Gastrocnemius medialis (tissue), 4 donors: ENCODE results near the gene MAML2. TPM values are rescaled to one million over a fixed set of nuclear protein-coding genes. Genes with fewer than 3 reads are reported as not detected.
A peak's percentile ranks its signal among the peaks of the same experiment; 100 is the strongest.

Source experiments
- ATAC-seq, 2 donors: fragments of 150-250 bp; one replicate each; pipeline ENCODE4 v1.9.1; 2016
- DNase-seq, 2 donors: peaks; one replicate each; pipeline ENCODE4 v3.0.0-alpha.2; 2019
- H3K27ac ChIP-seq, 4 donors: fragments of 200-600 bp; sonication (generic); 1 replicate in 1 of 4; 2 replicates in 3 of 4; pipeline ENCODE4 v1.5.1; 2016 to 2018; ENCODE audit warnings: mild to moderate bottlenecking in 2 of 4, moderate library complexity in 1 of 4
- H3K27me3 ChIP-seq, 3 donors: fragments of 200-600 bp; sonication (generic) in 2 of 3; 1 replicate in 1 of 3; 2 replicates in 2 of 3; pipeline versions ENCODE4 v1.5.1 to v1.6.0; 2016 to 2019; ENCODE audit warnings: mild to moderate bottlenecking in 1 of 3, moderate library complexity in 1 of 3
- H3K36me3 ChIP-seq, 2 donors: fragments of 200-600 bp; sonication (generic) in 1 of 2; one replicate each; pipeline ENCODE4 v1.5.1; 2017 to 2018
- H3K4me1 ChIP-seq, 2 donors: fragments of 200-600 bp; sonication (generic) in 1 of 2; one replicate each; pipeline ENCODE4 v1.5.1; 2016 to 2017; ENCODE audit warnings: mild to moderate bottlenecking in 2 of 2
- H3K4me3 ChIP-seq, 4 donors: fragments of 200-600 bp; sonication (generic) in 3 of 4; 1 replicate in 1 of 4; 2 replicates in 3 of 4; pipeline ENCODE4 v1.5.1; 2016 to 2019; ENCODE audit warnings: mild to moderate bottlenecking in 2 of 4
- H3K9me3 ChIP-seq, 3 donors: fragments of 200-600 bp; sonication (generic) in 2 of 3; 1 replicate in 1 of 3; 2 replicates in 2 of 3; pipeline ENCODE4 v1.5.1; 2016 to 2019
- CTCF ChIP-seq, 5 experiments: fragments of 450-650 bp in 3 of 5; fragments of 200-600 bp in 2 of 5; sonication (generic) in 2 of 5; IDR thresholded peaks in 4 of 5; conservative IDR thresholded peaks in 1 of 5; 1 replicate in 4 of 5; 2 replicates in 1 of 5; pipeline ENCODE4 v1.5.1; 2016 to 2019; ENCODE audit warnings: antibody characterized with exemption in 5 of 5, mild to moderate bottlenecking in 3 of 5, moderate library complexity in 3 of 5
- POLR2A ChIP-seq, 2 donors: fragments of 450-650 bp; IDR thresholded peaks; one replicate each; pipeline ENCODE4 v1.6.1; 2017; ENCODE audit warnings: antibody characterized with exemption in 2 of 2, mild to moderate bottlenecking in 2 of 2, moderate library complexity in 2 of 2
- in situ Hi-C, 4 donors: fragments of 200-750 bp; cut with MboI; loops; one replicate each; pipeline versions ENCODE4 v1.15.0 to v1.8.0; 2017; ENCODE audit warnings: low sequenced_read_pairs in 4 of 4
- intact Hi-C: fragments of 100-400 bp; cut with DNase I; formaldehyde crosslinking; loops from one replicate; pipeline ENCODE4 v1.15.1; 2023; ENCODE audit warnings: low total_unique reads
- total RNA-seq, 4 donors: library from RNA; depleted of rRNA; stranded (reverse); fragments of >200 nt; gene quantifications; one replicate each; pipeline versions ENCODE4 v1.1.0 to v1.2.3, GENCODE V29; 2016

MAML2 gene
- total RNA-seq, 4 donors from 2014 or later, result 4.1 to 6.3 (median 4.8) TPM

- Histone ChIP-seq H3K4me1 (peaks cover 0 to 5% of the 10 kb centered on the region in 2 donors), H3K4me3 (no peak overlapping the region), H3K27ac (no peak overlapping the region), H3K36me3 (no peaks in the 10 kb centered on the region), H3K9me3 (no peaks in the 10 kb centered on the region), H3K27me3 (no peaks in the 10 kb centered on the region)
- no peak for ATAC-seq
- no peak for TF ChIP-seq POLR2A (IDR thresholded peaks at IDR 0.05)
- TF ChIP-seq CTCF (IDR thresholded peaks at IDR 0.05 in 4 of 5, conservative IDR thresholded peaks at IDR 0.05 in 1 of 5), result no peak
- intact Hi-C loops (no loop called here), in situ Hi-C loops (no loop called here)
- DNase-seq, result no peak
Observed at GRCh38 chr11:96299155-96299888, 43.7 kb downstream of the MAML2 start.

DNA sequence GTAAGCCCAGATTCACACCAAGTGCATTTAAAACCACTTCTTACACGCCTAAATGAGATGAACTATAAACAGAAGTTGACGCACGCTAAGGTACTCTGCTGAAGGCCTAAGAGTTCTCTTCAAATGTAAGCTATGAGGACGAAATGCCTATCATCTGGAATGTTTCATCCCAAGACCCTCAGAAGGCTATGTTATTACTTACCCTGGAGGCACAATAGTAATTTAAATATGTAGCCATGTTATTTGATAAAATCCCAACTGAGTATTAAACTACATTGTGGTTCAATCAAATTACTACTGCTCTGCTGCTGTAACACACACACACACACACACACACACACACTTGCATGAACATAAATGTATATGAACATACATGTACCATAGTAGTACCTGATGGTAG lies 47.6 kb downstream of the MAML2 start:
- DNase-seq (no peak), ATAC-seq (no peak)
- H3K9me3 ChIP-seq, result no peaks in the 10 kb centered on the region
- H3K4me3 ChIP-seq, result no peak overlapping the region
- in situ Hi-C loops (no loop called here), intact Hi-C loops (no loop called here)
- H3K27me3 ChIP-seq, result no peaks in the 10 kb centered on the region
- no peak overlapping the region for H3K27ac ChIP-seq
- no peak for TF ChIP-seq POLR2A (IDR thresholded peaks at IDR 0.05)
- no peak for TF ChIP-seq CTCF (IDR thresholded peaks at IDR 0.05 in 4 of 5, conservative IDR thresholded peaks at IDR 0.05 in 1 of 5)
- H3K36me3 ChIP-seq, result no peaks in the 10 kb centered on the region
- H3K4me1 ChIP-seq, result no peaks in the 10 kb centered on the region

- in situ Hi-C loops (no loop called here), intact Hi-C loops (no loop called here)
- no peaks in the 10 kb centered on the region for H3K36me3 ChIP-seq
- ATAC-seq (no peak), DNase-seq (no peak)
- no peak overlapping the region for H3K27ac ChIP-seq
- H3K4me3 ChIP-seq, result peak overlapping the region in 1 of 4 donors; percentile 7
- H3K4me1 ChIP-seq, result no peaks in the 10 kb centered on the region
- TF ChIP-seq POLR2A (IDR thresholded peaks at IDR 0.05), result no peak
- no peak for TF ChIP-seq CTCF (IDR thresholded peaks at IDR 0.05 in 4 of 5, conservative IDR thresholded peaks at IDR 0.05 in 1 of 5)
- no peaks in the 10 kb centered on the region for H3K27me3 ChIP-seq
- H3K9me3 ChIP-seq, result no peaks in the 10 kb centered on the region
Observed at GRCh38 chr11:96294289-96294688, 48.7 kb downstream of the MAML2 start.

- intact Hi-C loops, result no loop called here
- Histone ChIP-seq H3K36me3 (no peaks in the 10 kb centered on the region), H3K4me1 (no peaks in the 10 kb centered on the region), H3K4me3 (peak overlapping the region in 1 of 4 donors; percentile 7), H3K9me3 (no peaks in the 10 kb centered on the region), H3K27me3 (no peaks in the 10 kb centered on the region), H3K27ac (peak overlapping the region in 2 of 4 donors; percentile 18 to 40)
- ATAC-seq, result peak in 1 of 2 donors; percentile 44
- DNase-seq, result no peak
- in situ Hi-C loops, result no loop called here
- no peak for TF ChIP-seq POLR2A (IDR thresholded peaks at IDR 0.05)
- no peak for TF ChIP-seq CTCF (IDR thresholded peaks at IDR 0.05 in 4 of 5, conservative IDR thresholded peaks at IDR 0.05 in 1 of 5)
Observed at GRCh38 chr11:96293598-96294021, 49.4 kb downstream of the MAML2 start.
